ENCODE data around the gene GFRA1. TPM values are rescaled to one million over a fixed set of nuclear protein-coding genes. Genes with fewer than 3 reads are reported as not detected.

The GFRA1 gene
- total and polyA plus RNA-seq, 2 of the 8 experiments (the other 6 are each of a cell fraction or from before 2014, with no cell fraction given) = 1.1 to 2.0 TPM

GRCh38 chr10:116307455-116307854, 34.4 kb upstream of the GFRA1 start:
- H2BK120ac ChIP-seq (replicated peaks; ENCODE audit: low read depth, low read length) = no peak overlapping the region
- H3K18ac ChIP-seq (ENCODE audit: extremely low read depth, low read length) = no peak overlapping the region
- H3K27me3 ChIP-seq (replicated peaks in 1 of 4; ENCODE audit: control insufficient read depth in 3 of 4, extremely low read depth in 1 of 4, insufficient read depth in 3 of 4, low read length in 3 of 4) = no peaks in the 10 kb centered on the region
- FAIRE-seq = no peak
- WGBS, 2 experiments (ENCODE audit: extremely low coverage in 1 of 2, insufficient coverage in 1 of 2, insufficient read length in 1 of 2, insufficient replicate concordance in 2 of 2, low coverage in 1 of 2, low lambda C conversion rate in 2 of 2, missing lambda C conversion rate in 1 of 2) = 91% methylated on average over 4 of the region's 4 CpGs; no CpG with 5 or more reads in 1 of the 2 experiments
- H3K36me3 ChIP-seq (ENCODE audit: control insufficient read depth in 2 of 4, insufficient read depth in 4 of 4, low read length in 3 of 4) = no peaks in the 10 kb centered on the region
- no peaks in the 10 kb centered on the region for H3K4me1 ChIP-seq (replicated peaks in 1 of 4; ENCODE audit: control insufficient read depth in 3 of 4, insufficient read depth in 4 of 4, low read length in 3 of 4)
- H3K23ac ChIP-seq (ENCODE audit: insufficient read length) = no peak overlapping the region
- no peaks in the 10 kb centered on the region for H3K9me3 ChIP-seq (ENCODE audit: insufficient read depth in 2 of 2, low read depth in 1 of 2, low read length in 1 of 2)
- ChIA-PET CTCF (ENCODE audit: partially characterized antibody) (no interaction called here), POLR2A (ENCODE audit: partially characterized antibody) (no interaction called here)
- no peaks in the 10 kb centered on the region for H4K20me1 ChIP-seq (replicated peaks in 1 of 2; ENCODE audit: control insufficient read depth in 1 of 2, insufficient read depth in 2 of 2, low read length in 2 of 2)
- H2AK5ac ChIP-seq (ENCODE audit: low read depth, low read length) = no peak overlapping the region
- H3K23me2 ChIP-seq (ENCODE audit: low read depth, low read length) = no peaks in the 10 kb centered on the region
- no peak overlapping the region for H3K4me3 ChIP-seq (ENCODE audit: extremely low read depth in 1 of 4, insufficient read depth in 2 of 4, low read depth in 3 of 4, low read length in 4 of 4)
- no peak overlapping the region for H3K56ac ChIP-seq (replicated peaks; ENCODE audit: insufficient read length, low read depth, low read length)
- H3K79me1 ChIP-seq (ENCODE audit: low read depth, low read length) = no peaks in the 10 kb centered on the region
- H3K4me2 ChIP-seq (ENCODE audit: insufficient read depth in 1 of 2, low read depth in 2 of 2, low read length in 2 of 2) = no peak overlapping the region
- H3K4ac ChIP-seq (replicated peaks; ENCODE audit: insufficient read length, low read depth, low read length) = no peak overlapping the region
- H3K14ac ChIP-seq (ENCODE audit: insufficient read length) = no peak overlapping the region
- DNase-seq (ENCODE audit: low read depth in 1 of 2, low spot score in 2 of 2) = no peak
- H4K5ac ChIP-seq (ENCODE audit: insufficient read length, low read depth, low read length) = no peak overlapping the region
- H4K8ac ChIP-seq (ENCODE audit: extremely low read depth, insufficient read depth, low read length) = no peak overlapping the region
- no peak overlapping the region for H4K91ac ChIP-seq (replicated peaks; ENCODE audit: insufficient read length, low read length)
- no peak overlapping the region for H3K27ac ChIP-seq (ENCODE audit: low read depth, low read length)
- no peak overlapping the region for H2BK15ac ChIP-seq (ENCODE audit: low read length)
- H2BK20ac ChIP-seq (ENCODE audit: low read length) = no peak overlapping the region
- no peak overlapping the region for H2AFZ ChIP-seq (ENCODE audit: low read length)
- no peak overlapping the region for H3K9ac ChIP-seq (replicated peaks in 1 of 4; ENCODE audit: extremely low read depth in 1 of 4, low read depth in 3 of 4, low read length in 3 of 4)
- no peak overlapping the region for H2BK12ac ChIP-seq (ENCODE audit: low read depth, low read length)
- no peaks in the 10 kb centered on the region for H3K79me2 ChIP-seq (ENCODE audit: control insufficient read depth in 1 of 2, insufficient read depth in 2 of 2, low read length in 2 of 2)
- no peak overlapping the region for H2BK5ac ChIP-seq (ENCODE audit: low read depth, low read length)
- TF ChIP-seq TAF7 (optimal IDR thresholded peaks at IDR 0.05; ENCODE audit: borderline replicate concordance, low read depth, low read length) = no peak
- TF ChIP-seq SRF (IDR thresholded peaks at IDR 0.05; ENCODE audit: low read depth, low read length) = no peak
- no peak for TF ChIP-seq BCL11A (IDR thresholded peaks at IDR 0.05; ENCODE audit: low read depth in 2 of 2, low read length in 2 of 2)
- no peak for TF ChIP-seq RAD21 (IDR thresholded peaks at IDR 0.05 in 1 of 2, conservative IDR thresholded peaks at IDR 0.05 in 1 of 2; ENCODE audit: low read depth in 2 of 2, low read length in 2 of 2)
- no peak for TF ChIP-seq PHF8 (conservative IDR thresholded peaks at IDR 0.05; ENCODE audit: low read depth, low read length)
- TF ChIP-seq FOSL1 (IDR thresholded peaks at IDR 0.05; ENCODE audit: insufficient read depth, low read depth, low read length) = no peak
- no peak for TF ChIP-seq RNF2 (IDR thresholded peaks at IDR 0.05; ENCODE audit: borderline replicate concordance, low read depth, low read length, missing control alignments, poor library complexity, severe bottlenecking)
- TF ChIP-seq MAFK (IDR thresholded peaks at IDR 0.05; ENCODE audit: low read depth, low read length) = no peak
- no peak for TF ChIP-seq KDM4A (IDR thresholded peaks at IDR 0.05; ENCODE audit: low read depth, low read length, severe bottlenecking)
- TF ChIP-seq EP300 (IDR thresholded peaks at IDR 0.05; ENCODE audit: borderline replicate concordance in 1 of 2, low read depth in 2 of 2, low read length in 2 of 2) = no peak
- no peak for TF ChIP-seq NANOG (IDR thresholded peaks at IDR 0.05; ENCODE audit: insufficient read depth, low read depth, low read length, poor library complexity, severe bottlenecking)
- TF ChIP-seq CBX5 (IDR thresholded peaks at IDR 0.05; ENCODE audit: low read depth, low read length) = no peak
- no peak for TF ChIP-seq SP1 (IDR thresholded peaks at IDR 0.05; ENCODE audit: low read depth, low read length)
- TF ChIP-seq TAF1 (IDR thresholded peaks at IDR 0.05; ENCODE audit: low read depth, low read length) = no peak
